BLaER1 (cell line): ENCODE results near the gene TMC2.

ENCODE experiments used
- H3K27ac ChIP-seq: shearing (Covaris generic); formaldehyde crosslinking; 2 replicates; pipeline ENCODE4 v1.8.1; 2022
- H3K27me3 ChIP-seq: shearing (Covaris generic); formaldehyde crosslinking; 2 replicates; pipeline ENCODE4 v1.8.1; 2022
- H3K36me3 ChIP-seq: shearing (Covaris generic); formaldehyde crosslinking; 2 replicates; pipeline ENCODE4 v1.8.1; 2022
- H3K4me1 ChIP-seq: shearing (Covaris generic); formaldehyde crosslinking; 2 replicates; pipeline ENCODE4 v1.8.1; 2022
- H3K4me2 ChIP-seq: shearing (Covaris generic); formaldehyde crosslinking; 2 replicates; pipeline ENCODE4 v1.8.1; 2022
- H3K4me3 ChIP-seq: shearing (Covaris generic); formaldehyde crosslinking; 2 replicates; pipeline ENCODE4 v1.8.1; 2022
- H3K9ac ChIP-seq: shearing (Covaris generic); formaldehyde crosslinking; 2 replicates; pipeline ENCODE4 v1.8.1; 2022
- H3K9me3 ChIP-seq: shearing (Covaris generic); formaldehyde crosslinking; 2 replicates; pipeline ENCODE4 v1.8.1; 2022
- H4K20me1 ChIP-seq: shearing (Covaris generic); formaldehyde crosslinking; 2 replicates; pipeline ENCODE4 v1.8.1; 2022
- Cebpa-rat ChIP-seq: shearing (Covaris generic); IDR thresholded peaks from 2 replicates; pipeline ENCODE4 v1.8.1; 2022

TMC2 gene

DNA sequence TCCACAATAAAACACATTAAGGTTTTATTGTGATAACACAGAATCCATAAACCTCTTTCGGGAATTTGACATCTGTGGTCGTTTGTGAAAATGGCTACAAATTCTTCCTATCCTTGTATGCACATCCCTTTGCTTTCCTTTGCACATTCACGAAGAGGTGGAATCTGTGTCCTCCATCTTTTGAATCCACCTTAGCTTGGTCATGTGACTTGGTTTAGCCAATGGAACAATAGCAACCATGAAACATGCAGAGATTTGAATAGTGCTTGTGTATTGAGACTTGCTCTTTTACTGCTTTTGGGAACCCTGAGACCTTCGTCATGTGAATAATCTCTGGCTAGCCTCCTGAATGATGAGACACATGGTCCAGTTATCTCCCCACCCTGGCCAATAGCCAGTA lies 66.4 kb downstream of the TMC2 start:
- Histone ChIP-seq H4K20me1 (no peaks in the 10 kb centered on the region), H3K4me2 (no peak overlapping the region), H3K4me3 (no peak overlapping the region), H3K36me3 (no peaks in the 10 kb centered on the region), H3K27me3 (no peaks in the 10 kb centered on the region), H3K9ac (no peak overlapping the region), H3K27ac (no peak overlapping the region), H3K9me3 (peaks cover 18% of the 10 kb centered on the region), H3K4me1 (no peaks in the 10 kb centered on the region)
- no peak for TF ChIP-seq Cebpa-rat

DNA sequence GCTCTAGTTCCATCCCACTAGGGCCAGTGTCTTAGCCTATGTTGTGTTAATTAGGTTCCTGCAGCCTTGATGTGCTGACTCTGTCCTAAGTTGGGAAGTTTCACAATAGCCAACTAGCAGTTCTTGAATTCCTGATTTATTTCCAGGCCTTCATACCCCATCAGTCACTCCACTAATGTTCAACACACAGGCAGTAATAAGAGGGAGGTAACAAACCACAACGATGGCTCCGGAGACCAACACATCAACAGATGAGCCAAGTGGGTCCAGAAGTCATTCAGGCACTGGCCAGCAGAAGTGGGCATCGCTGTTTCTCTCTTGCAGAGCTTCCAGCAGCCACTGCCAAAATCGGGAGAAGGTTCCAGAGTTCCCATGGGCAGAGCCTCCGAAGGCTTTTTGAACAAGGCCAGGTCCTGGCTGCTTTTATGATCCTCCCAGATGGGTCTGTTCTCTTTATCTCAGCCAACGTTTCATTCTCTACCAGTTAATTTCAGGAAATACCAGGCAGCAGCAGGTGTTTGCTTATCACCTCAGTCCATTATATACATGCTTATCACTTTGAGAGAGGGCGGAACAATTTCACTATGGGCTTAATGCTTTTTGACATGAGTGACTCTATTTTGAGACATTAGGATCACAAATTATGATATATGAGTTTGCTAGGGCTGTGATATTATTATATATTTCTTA lies 67.6 kb downstream of the TMC2 start:
- no peak for TF ChIP-seq Cebpa-rat
- Histone ChIP-seq H3K4me1 (no peaks in the 10 kb centered on the region), H3K4me2 (no peak overlapping the region), H3K27me3 (no peaks in the 10 kb centered on the region), H4K20me1 (no peaks in the 10 kb centered on the region), H3K4me3 (no peak overlapping the region), H3K36me3 (no peaks in the 10 kb centered on the region), H3K27ac (no peak overlapping the region), H3K9me3 (peaks cover 18% of the 10 kb centered on the region), H3K9ac (no peak overlapping the region)

DNA sequence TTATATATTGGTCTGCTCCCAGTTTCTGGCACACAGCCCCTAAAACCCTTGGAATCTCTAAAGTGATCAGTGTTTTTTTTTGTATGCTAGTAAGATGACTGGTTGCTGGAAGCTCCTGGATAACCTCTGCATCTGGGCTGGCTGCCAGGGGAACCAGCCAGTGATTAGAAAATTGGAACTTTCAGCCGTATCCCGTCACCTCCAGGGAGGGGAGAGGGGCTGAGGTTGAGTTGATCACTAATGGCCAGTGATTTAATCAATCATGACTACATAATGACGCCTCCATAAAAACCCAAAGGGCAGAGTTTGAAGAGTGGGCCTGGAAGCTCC lies 68.1 kb downstream of the TMC2 start:
- Histone ChIP-seq H3K36me3 (no peaks in the 10 kb centered on the region), H3K9ac (no peak overlapping the region), H3K4me1 (no peaks in the 10 kb centered on the region), H3K4me3 (no peak overlapping the region), H3K9me3 (peaks cover 18% of the 10 kb centered on the region), H3K27me3 (no peaks in the 10 kb centered on the region), H3K4me2 (no peak overlapping the region), H3K27ac (no peak overlapping the region), H4K20me1 (no peaks in the 10 kb centered on the region)
- no peak for TF ChIP-seq Cebpa-rat

DNA sequence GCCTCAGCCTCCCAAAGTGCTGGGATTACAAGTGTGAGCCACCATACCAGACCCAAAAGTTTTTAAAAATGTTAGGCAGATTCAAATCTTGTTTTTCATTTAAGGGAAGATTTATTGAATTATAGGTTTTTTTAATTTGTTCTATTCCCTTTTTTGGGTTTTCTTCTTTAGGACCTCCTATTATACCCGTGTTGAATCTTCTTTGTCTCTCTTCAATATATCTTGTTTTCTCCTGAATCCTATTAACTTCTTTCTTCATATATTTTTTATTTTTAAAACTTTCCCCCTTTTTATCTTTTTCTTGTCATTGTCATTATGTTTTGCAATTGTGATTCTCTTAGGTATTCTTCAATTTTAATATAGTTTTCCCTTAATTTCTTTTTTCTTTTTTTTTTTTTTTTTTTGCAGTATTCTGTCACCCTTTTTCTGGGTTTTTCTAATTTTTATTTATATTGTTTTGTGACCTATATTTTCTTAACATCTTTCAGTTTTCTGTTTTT lies 70.2 kb downstream of the TMC2 start:
- H3K9ac ChIP-seq = no peak overlapping the region
- peaks cover 18% of the 10 kb centered on the region for H3K9me3 ChIP-seq
- H3K4me1 ChIP-seq = no peaks in the 10 kb centered on the region
- no peak for TF ChIP-seq Cebpa-rat
- H4K20me1 ChIP-seq = no peaks in the 10 kb centered on the region
- no peak overlapping the region for H3K4me3 ChIP-seq
- H3K4me2 ChIP-seq = no peak overlapping the region
- H3K27me3 ChIP-seq = no peaks in the 10 kb centered on the region
- H3K36me3 ChIP-seq = no peaks in the 10 kb centered on the region
- no peak overlapping the region for H3K27ac ChIP-seq

DNA sequence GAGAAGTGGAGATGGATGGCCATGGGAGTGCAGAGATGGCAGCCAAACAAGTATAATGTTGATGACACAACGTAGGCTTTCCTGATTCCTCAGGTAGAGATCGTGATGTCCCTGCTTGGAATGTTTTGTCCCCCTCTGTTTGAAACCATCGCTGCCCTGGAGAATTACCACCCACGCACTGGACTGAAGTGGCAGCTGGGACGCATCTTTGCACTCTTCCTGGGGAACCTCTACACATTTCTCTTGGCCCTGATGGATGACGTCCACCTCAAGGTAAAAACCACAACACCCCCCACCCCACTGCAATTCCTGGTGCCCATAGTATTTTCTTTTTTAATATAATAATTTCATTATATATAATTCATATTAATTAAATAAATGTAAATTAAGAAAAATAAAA lies 74.0 kb downstream of the TMC2 start:
- Histone ChIP-seq H3K9ac (no peak overlapping the region), H3K27me3 (no peaks in the 10 kb centered on the region), H3K9me3 (peaks cover 18% of the 10 kb centered on the region), H3K36me3 (no peaks in the 10 kb centered on the region), H4K20me1 (no peaks in the 10 kb centered on the region), H3K4me2 (no peak overlapping the region), H3K4me3 (no peak overlapping the region), H3K27ac (no peak overlapping the region), H3K4me1 (no peaks in the 10 kb centered on the region)
- no peak for TF ChIP-seq Cebpa-rat

DNA sequence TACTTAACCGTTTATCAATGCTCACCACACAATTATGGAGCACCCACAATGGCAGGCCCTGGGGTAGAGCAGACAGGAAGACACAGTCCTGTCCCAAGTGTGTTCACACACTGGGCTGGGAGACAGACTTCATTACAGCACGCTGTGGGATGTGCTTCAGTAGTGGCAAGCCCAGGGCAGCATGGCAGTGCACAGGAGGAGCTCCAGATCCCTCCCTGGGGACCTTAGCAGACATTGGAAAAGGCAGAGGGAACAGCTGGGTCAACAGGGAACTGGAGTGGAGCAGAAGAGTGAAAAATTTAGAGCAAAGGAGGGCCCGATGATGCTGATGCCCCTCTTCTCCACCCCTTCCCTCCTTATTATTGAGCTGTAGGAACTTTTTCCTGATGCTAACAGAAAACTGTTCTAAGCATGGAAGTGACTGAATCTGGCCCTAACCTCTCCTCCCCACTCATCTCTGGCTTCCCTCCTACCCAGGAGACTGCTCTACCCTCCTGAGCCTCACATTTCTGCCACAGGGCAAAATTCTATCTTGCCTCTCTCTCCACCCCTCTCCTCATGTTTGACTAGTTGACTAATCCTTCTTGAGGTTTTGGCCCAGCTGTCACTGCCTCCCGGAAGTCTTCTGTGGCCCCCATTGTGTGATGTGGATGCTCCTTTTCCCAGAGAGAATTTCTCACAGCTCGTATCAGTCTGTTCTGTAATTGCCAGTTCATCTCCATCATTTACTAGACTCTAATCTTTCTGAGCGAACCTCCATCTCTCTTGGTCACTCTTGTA lies 74.8 kb downstream of the TMC2 start:
- H3K9ac ChIP-seq = no peak overlapping the region
- no peaks in the 10 kb centered on the region for H4K20me1 ChIP-seq
- no peak overlapping the region for H3K4me3 ChIP-seq
- no peaks in the 10 kb centered on the region for H3K27me3 ChIP-seq
- H3K4me1 ChIP-seq = no peaks in the 10 kb centered on the region
- H3K36me3 ChIP-seq = no peaks in the 10 kb centered on the region
- no peak overlapping the region for H3K4me2 ChIP-seq
- no peak overlapping the region for H3K27ac ChIP-seq
- TF ChIP-seq Cebpa-rat = no peak
- H3K9me3 ChIP-seq = peaks cover 12% of the 10 kb centered on the region

DNA sequence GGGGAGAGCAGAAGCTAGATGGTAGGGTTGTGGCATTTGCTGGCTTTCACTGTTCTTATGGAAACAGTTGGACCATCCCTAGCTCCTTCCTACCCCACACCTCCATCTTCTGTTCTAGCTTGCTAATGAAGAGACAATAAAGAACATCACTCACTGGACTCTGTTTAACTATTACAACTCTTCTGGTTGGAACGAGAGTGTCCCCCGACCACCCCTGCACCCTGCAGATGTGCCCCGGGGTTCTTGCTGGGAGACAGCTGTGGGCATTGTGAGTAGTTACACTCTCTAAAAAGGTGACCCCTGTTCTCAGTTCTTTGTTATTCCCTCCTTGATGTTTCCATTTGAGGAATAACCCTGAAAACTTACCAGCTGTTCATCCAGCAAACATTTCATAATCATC lies 75.7 kb downstream of the TMC2 start:
- Histone ChIP-seq H3K4me3 (no peak overlapping the region), H3K9me3 (peaks cover 5% of the 10 kb centered on the region), H3K36me3 (no peaks in the 10 kb centered on the region), H4K20me1 (no peaks in the 10 kb centered on the region), H3K4me1 (no peaks in the 10 kb centered on the region), H3K27ac (no peak overlapping the region), H3K4me2 (no peak overlapping the region), H3K27me3 (no peaks in the 10 kb centered on the region), H3K9ac (no peak overlapping the region)
- TF ChIP-seq Cebpa-rat = no peak

DNA sequence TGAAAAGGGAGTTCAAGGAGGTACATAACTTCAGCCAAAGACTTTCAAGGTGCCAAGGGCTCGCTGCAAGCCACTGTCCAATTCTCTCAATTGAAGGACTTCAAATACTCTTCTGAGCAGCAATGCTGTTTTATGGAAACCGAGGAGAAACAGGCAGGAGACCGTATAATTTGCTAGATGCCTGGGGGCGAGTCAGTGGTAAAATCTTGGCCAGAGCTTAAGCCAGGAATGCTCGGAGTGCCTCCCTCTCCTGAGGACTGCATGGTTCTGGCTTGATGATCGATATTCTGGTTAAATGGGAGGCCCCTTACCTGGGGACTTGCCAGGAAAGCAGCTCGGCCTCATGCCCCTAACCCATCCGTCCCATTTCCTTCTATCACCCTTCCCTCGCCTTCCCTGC lies 80.3 kb downstream of the TMC2 start:
- Histone ChIP-seq H3K4me1 (no peaks in the 10 kb centered on the region), H3K4me3 (no peak overlapping the region), H3K27ac (no peak overlapping the region), H3K9me3 (peaks cover 6% of the 10 kb centered on the region), H3K4me2 (no peak overlapping the region), H3K9ac (no peak overlapping the region), H3K27me3 (no peaks in the 10 kb centered on the region), H3K36me3 (no peaks in the 10 kb centered on the region), H4K20me1 (no peaks in the 10 kb centered on the region)
- no peak for TF ChIP-seq Cebpa-rat

DNA sequence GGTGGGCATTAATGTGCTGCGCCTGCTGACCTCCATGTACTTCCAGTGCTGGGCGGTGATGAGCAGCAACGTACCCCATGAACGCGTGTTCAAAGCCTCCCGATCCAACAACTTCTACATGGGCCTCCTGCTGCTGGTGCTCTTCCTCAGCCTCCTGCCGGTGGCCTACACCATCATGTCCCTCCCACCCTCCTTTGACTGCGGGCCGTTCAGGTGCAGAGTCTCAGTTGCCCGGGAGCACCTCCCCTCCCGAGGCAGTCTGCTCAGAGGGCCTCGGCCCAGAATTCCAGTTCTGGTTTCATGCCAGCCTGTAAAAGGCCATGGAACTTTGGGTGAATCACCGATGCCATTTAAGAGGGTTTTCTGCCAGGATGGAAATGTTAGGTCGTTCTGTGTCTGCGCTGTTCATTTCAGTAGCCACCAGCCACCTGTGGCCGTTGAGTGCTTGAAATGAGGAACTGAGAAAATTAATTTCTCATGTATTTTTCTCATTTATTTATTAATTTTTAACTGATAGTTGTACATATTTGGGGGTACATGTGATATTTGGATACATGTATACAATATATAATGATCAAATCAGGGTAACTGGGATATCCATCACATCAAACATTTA lies 80.8 kb downstream of the TMC2 start:
- Histone ChIP-seq H4K20me1 (no peaks in the 10 kb centered on the region), H3K4me3 (no peak overlapping the region), H3K27ac (no peak overlapping the region), H3K4me1 (no peaks in the 10 kb centered on the region), H3K9me3 (peaks cover 6% of the 10 kb centered on the region), H3K9ac (no peak overlapping the region), H3K4me2 (no peak overlapping the region), H3K27me3 (no peaks in the 10 kb centered on the region), H3K36me3 (no peaks in the 10 kb centered on the region)
- TF ChIP-seq Cebpa-rat = no peak

DNA sequence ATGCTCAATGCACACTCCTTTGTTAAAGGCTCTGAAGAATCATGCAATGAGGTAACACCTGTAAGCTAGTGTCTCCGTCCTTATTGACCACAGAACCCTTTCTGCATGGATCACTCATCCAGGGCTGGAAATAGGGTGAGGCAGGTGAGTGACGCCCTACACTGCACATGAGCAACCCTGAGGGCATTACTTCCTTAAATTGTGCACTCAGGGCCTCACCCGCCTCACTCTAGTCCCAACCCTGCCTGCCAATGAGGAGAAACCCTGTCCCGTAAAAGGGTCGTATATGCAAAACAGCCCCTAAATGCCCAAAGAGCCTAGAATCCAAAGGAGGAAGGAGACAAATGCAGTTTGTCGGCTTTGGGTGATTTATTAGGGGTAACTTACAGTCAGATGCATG lies 82.4 kb downstream of the TMC2 start:
- Histone ChIP-seq H3K9me3 (peaks cover 6% of the 10 kb centered on the region), H3K9ac (no peak overlapping the region), H3K36me3 (no peaks in the 10 kb centered on the region), H3K4me3 (no peak overlapping the region), H3K4me2 (no peak overlapping the region), H3K27ac (no peak overlapping the region), H4K20me1 (no peaks in the 10 kb centered on the region), H3K4me1 (no peaks in the 10 kb centered on the region), H3K27me3 (no peaks in the 10 kb centered on the region)
- no peak for TF ChIP-seq Cebpa-rat
